Measurements from ENCODE around the gene SAAL1.

- TF ChIP-seq POLR2AphosphoS5 (IDR thresholded peaks at IDR 0.05; ENCODE audit: borderline replicate concordance, low read depth, low read length) (no peak), EZH2 (IDR thresholded peaks at IDR 0.05) (no peak)
These were observed 34.3 kb upstream of the SAAL1 start for GRCh38 chr11:18140145-18140544.

Measured in SK-N-MC (cell line).